Measurements from ENCODE around the gene TOPAZ1.

TOPAZ1 gene

DNA sequence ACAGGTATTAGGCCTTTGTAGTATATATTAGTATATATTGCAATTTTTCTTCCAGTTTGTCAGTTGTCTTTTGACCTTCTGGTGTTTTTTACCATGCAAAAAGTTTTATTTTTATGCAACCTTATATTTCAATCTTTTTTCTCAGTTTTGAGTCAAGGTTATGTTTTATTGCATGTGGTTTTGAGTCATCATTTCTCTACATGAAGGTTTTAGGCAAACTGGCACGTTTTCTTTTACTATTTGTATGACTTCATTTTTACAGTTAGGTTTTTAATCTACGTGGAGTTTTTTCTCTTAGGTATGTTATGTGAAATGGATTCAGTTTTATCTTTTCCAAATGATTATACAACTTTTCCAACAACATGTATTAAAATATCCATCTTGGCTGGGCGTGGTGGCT lies 60.1 kb downstream of the TOPAZ1 start:
- no peaks in the 10 kb centered on the region for H3K36me3 ChIP-seq (replicated peaks; ENCODE audit: low read depth, low read length)
- no peak for TF ChIP-seq EZH2phosphoT487 (IDR thresholded peaks at IDR 0.05; ENCODE audit: low read depth)
- no peak for TF ChIP-seq CTCF (IDR thresholded peaks at IDR 0.05; ENCODE audit: low read depth, low read length)
- no peaks in the 10 kb centered on the region for H3K79me2 ChIP-seq (ENCODE audit: low read length)
- no peaks in the 10 kb centered on the region for H4K20me1 ChIP-seq (ENCODE audit: insufficient read depth, low read length)
- H3K27me3 ChIP-seq (ENCODE audit: low read depth, low read length): no peaks in the 10 kb centered on the region
- H3K9me3 ChIP-seq (ENCODE audit: insufficient read depth, low read length): no peaks in the 10 kb centered on the region
- peaks cover 8% of the 10 kb centered on the region; the same call in 1 of the 2 replicates for H3K4me1 ChIP-seq (ENCODE audit: low read length)
- no peak overlapping the region for H3K9ac ChIP-seq (ENCODE audit: low read length)
- no peak overlapping the region for H3K4me3 ChIP-seq (ENCODE audit: low read length)
- H3K4me2 ChIP-seq (ENCODE audit: low read length): no peak overlapping the region; the same call in 1 of the 2 replicates
- H3K27ac ChIP-seq (ENCODE audit: low read length): no peak overlapping the region
- H2AFZ ChIP-seq (ENCODE audit: low read depth, low read length): no peak overlapping the region

DNA sequence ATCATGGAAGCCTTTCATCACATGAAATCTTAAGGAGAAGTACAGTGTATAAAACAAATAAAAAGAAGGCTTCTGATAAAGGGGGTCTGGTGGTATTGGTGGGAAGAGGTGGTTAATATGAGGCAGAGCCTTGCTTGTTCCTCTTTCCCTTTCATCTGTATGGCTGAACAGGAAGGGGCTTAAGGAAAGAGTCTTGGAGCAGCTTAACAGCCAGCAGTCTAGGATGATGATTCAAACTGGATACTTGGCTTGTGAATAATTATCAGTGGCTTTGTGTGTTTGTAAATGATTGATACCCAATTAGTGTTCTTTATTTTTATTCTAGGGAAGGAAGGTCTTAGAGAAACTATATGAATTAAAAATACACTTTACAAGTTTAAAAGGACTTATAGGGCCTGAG lies 67.8 kb downstream of the TOPAZ1 start:
- H3K9me3 ChIP-seq (ENCODE audit: insufficient read depth, low read length): no peaks in the 10 kb centered on the region
- no peaks in the 10 kb centered on the region for H3K4me1 ChIP-seq (ENCODE audit: low read length)
- H3K4me3 ChIP-seq (ENCODE audit: low read length): no peak overlapping the region
- TF ChIP-seq CTCF (IDR thresholded peaks at IDR 0.05; ENCODE audit: low read depth, low read length): no peak
- no peak for TF ChIP-seq EZH2phosphoT487 (IDR thresholded peaks at IDR 0.05; ENCODE audit: low read depth)
- H3K9ac ChIP-seq (ENCODE audit: low read length): no peak overlapping the region
- no peak overlapping the region for H2AFZ ChIP-seq (ENCODE audit: low read depth, low read length)
- H3K27ac ChIP-seq (ENCODE audit: low read length): no peak overlapping the region
- no peaks in the 10 kb centered on the region for H3K36me3 ChIP-seq (replicated peaks; ENCODE audit: low read depth, low read length)
- H4K20me1 ChIP-seq (ENCODE audit: insufficient read depth, low read length): no peaks in the 10 kb centered on the region
- H3K4me2 ChIP-seq (ENCODE audit: low read length): no peak overlapping the region
- H3K27me3 ChIP-seq (ENCODE audit: low read depth, low read length): no peaks in the 10 kb centered on the region
- H3K79me2 ChIP-seq (ENCODE audit: low read length): no peaks in the 10 kb centered on the region

GRCh38 chr3:44318891-44319311 lies 77.2 kb downstream of the TOPAZ1 start:
- Histone ChIP-seq H3K4me3 (ENCODE audit: low read length) (peak overlapping the region; percentile 54), H3K9ac (ENCODE audit: low read length) (peak overlapping the region; percentile 10; the same call in 1 of the 2 replicates), H3K4me1 (ENCODE audit: low read length) (no peaks in the 10 kb centered on the region), H3K36me3 (replicated peaks; ENCODE audit: low read depth, low read length) (no peaks in the 10 kb centered on the region), H3K27me3 (ENCODE audit: low read depth, low read length) (peaks cover 6% of the 10 kb centered on the region; the same call in 1 of the 2 replicates), H3K4me2 (ENCODE audit: low read length) (peak overlapping the region; percentile 52), H3K9me3 (ENCODE audit: insufficient read depth, low read length) (no peaks in the 10 kb centered on the region), H2AFZ (ENCODE audit: low read depth, low read length) (peak overlapping the region; percentile 90), H3K79me2 (ENCODE audit: low read length) (no peaks in the 10 kb centered on the region), H3K27ac (ENCODE audit: low read length) (no peak overlapping the region), H4K20me1 (ENCODE audit: insufficient read depth, low read length) (no peaks in the 10 kb centered on the region)
- TF ChIP-seq EZH2phosphoT487 (IDR thresholded peaks at IDR 0.05; ENCODE audit: low read depth) (no peak), CTCF (IDR thresholded peaks at IDR 0.05; ENCODE audit: low read depth, low read length) (peak; percentile 73)

- Histone ChIP-seq H4K20me1 (ENCODE audit: insufficient read depth, low read length) (no peaks in the 10 kb centered on the region), H3K9me3 (ENCODE audit: insufficient read depth, low read length) (no peaks in the 10 kb centered on the region), H3K27ac (ENCODE audit: low read length) (no peak overlapping the region), H3K27me3 (ENCODE audit: low read depth, low read length) (peaks cover 6% of the 10 kb centered on the region; the same call in 1 of the 2 replicates), H3K36me3 (replicated peaks; ENCODE audit: low read depth, low read length) (no peaks in the 10 kb centered on the region), H3K4me2 (ENCODE audit: low read length) (no peak overlapping the region), H3K9ac (ENCODE audit: low read length) (no peak overlapping the region), H3K4me3 (ENCODE audit: low read length) (no peak overlapping the region), H3K4me1 (ENCODE audit: low read length) (no peaks in the 10 kb centered on the region), H3K79me2 (ENCODE audit: low read length) (no peaks in the 10 kb centered on the region), H2AFZ (ENCODE audit: low read depth, low read length) (no peak overlapping the region)
- TF ChIP-seq CTCF (IDR thresholded peaks at IDR 0.05; ENCODE audit: low read depth, low read length) (no peak), EZH2phosphoT487 (IDR thresholded peaks at IDR 0.05; ENCODE audit: low read depth) (no peak)
Measured at GRCh38 chr3:44321335-44321734, 79.6 kb downstream of the TOPAZ1 start.

Measured in OCI-LY3 (cell line).